Measurements from ENCODE around the gene COG5.

COG5 gene

GRCh38 chr7:107453388-107453787 is 110.3 kb downstream of the COG5 start:
- no peak for DNase-seq

DNA sequence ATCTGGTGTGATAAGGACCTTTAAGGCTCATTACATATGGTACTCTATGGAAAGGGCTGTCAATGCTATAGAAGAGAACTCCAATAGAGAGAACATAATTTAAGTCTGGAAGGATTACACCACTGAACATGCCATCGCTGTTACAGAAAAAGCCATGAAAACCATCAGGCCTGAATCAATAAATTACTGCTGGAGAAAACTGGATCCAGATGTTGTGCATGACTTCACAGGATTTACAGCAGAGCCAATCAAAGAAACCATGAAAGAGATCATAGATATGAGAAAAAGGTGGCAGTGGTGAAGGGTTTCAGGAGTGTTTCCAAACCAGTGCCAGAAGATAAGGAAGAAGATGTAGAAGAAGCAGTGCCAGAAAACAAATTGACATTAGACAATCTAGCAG is 112.8 kb downstream of the COG5 start:
- no peak for DNase-seq

DNA sequence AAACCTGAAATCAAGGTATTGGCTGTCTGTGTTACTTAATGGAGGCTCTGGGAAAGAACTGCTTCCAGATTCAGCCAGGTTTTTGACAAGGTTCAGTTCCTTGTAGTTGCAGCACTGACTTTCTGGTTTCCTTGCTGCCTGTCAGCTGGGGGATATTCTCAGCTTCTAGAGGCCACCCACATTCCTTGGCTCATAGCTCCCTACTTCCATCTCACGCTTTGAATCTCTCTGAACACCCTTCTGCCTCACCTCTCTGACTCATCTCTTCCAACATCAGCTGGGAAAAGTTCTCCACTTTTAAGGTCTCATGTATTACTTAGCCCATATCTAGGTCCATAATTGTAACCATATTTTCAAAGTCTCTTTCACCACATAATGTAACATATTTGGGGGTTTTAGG is 116.7 kb downstream of the COG5 start:
- DNase-seq, result no peak

DNA sequence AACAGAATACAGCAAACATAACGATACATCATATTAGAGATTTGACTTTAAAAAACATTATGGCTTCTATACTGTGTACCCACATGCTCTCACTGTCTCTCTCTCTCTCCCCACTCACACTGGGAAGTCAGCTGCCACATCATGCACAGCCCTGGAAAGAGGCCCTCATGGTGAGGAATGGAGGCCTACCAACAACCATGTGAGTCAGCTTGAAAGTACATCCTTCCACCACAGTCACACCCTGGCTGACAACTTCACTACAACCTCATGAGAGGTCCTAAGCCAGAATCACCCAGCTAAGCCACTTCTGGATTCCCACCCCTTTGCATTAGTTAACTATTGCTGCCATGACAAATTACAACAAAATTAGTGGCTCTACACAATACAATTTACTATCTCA is 117.2 kb downstream of the COG5 start:
- DNase-seq, result no peak

DNA sequence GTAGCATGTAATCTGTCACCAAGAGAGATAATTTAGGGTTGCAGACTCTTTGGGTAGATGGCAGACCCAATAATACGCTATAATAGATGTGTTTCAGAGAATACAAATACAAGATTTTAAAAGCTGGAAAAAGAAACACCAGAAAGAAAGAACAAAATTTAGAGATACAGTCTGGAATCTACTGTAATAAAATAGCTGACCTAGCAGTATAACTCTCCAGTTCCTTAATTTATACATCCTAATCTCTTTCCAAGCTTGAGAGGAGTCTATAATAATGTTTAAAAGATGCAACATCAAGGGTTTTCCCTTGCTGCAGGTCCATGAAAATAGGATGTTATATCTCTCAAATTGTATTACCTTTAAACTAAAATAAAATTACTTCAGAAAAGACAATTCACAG is 121.0 kb downstream of the COG5 start:
- no peak for DNase-seq

DNA sequence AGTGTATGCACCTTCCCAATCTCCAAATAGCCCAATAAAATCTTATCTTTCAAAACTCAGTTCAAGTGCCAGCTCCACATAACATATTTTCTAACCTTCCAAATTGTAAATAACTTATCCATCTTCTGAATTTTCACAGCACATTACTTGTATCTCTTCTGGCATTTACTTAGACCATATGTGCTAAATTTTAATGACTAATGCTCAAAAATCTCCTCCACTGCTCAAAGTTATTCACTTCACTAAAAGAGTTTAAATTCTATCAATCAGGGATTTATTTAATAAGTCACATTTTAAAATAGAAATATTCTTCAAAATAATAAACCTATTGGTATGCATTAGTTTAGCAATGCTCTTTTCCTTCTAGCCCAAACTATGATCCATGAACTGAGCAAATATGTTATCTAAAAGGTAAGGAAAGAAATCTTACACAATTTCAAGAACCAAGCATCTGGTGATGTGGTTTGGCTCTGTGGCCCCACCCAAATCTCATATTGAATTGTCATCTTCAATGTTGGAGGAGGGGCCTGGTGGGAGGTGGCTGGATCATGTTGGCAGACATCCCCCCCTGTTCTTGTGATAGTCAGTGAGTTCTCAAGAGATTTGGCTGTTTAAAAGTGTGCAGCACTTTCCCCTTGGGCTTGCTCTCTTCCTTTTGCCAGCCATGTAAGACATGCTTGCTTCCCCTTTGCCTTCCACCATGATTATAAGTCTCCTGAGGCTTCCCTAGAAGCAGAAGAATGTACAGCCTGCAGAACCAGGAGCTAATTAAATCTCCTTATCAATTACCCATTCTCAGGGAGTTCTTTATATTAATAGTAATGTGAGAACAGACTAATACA is 121.9 kb downstream of the COG5 start:
- no peak for DNase-seq

DNA sequence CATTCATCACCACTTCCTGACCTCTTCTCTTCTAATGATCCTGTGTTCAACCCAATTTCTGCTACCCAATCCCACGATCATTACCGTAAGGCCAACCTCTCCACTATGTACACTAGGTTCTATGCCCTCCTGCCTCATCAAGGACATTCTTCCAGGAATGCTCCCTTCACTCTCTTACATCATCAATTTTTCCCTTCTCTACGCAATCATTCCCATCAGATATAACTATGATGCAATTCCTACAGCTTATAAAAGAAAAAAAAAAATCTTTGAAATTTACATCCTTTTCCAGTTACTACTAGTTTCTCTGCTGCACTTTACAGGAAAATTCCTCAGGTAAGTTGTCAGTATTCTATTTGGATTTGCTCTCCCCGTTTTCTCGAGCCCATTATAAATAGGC is 124.7 kb downstream of the COG5 start:
- DNase-seq, result no peak

- no peak for DNase-seq
These were observed 128.0 kb downstream of the COG5 start for GRCh38 chr7:107435749-107436148.

GRCh38 chr7:107432261-107432660 is 131.5 kb downstream of the COG5 start:
- DNase-seq, result no peak

DNA sequence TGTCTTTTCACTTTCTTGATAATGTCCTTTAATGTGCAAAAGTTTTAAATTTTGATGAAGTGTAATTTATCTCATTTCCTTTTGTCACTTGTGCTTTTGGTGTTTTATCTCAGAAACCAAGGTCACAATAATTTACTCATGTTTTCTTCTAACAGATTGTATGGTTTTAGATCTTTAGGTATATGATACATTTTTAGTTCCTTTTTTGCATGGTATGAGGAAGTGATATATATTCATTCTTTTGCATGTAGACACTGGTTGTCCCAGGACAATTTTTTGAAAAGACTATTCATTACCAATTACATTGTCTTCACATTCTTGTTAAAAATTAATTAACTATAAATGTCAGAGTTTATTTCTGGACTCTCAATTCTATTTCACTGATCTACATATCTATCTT is 133.7 kb downstream of the COG5 start:
- DNase-seq, result no peak

GRCh38 chr7:107428642-107429041 is 135.1 kb downstream of the COG5 start:
- DNase-seq, result no peak

DNA sequence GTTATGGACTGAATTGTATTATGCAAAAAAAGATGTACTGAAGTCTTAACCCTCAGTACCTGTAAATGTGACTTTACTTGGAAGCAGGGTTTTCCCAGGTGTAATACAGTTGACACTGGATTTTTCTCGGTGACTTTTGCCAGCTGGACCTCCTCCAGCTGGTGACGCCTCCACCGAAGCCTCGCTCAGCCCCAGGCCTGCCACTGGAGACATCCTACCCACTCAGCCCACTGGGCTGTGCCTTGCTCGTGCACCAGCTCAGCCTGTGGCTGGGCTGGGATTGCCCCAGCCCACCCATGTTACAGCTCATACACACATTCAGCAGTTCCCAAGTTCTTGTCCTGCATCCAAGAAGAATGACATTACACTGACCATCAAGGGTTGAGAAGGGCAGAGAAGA is 136.3 kb downstream of the COG5 start:
- no peak for DNase-seq

DNA sequence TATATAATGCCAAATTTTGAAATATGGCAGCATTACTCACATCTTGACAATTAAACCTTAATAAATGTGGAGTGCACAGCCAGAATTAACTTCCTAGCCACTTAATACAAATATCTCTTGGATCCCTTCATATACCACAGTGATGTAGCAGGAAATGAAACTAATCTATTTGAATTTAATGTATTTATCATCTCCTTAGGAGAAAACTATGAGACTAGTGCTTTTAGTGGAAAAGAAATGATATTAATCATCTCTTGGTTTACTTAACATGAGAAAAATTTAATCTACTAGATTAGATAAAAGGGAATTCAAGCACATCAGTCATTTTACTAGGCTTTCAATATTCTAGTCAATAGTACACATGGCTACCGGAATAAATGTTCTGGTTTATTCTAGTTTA is 149.5 kb downstream of the COG5 start:
- no peak for DNase-seq

DNA sequence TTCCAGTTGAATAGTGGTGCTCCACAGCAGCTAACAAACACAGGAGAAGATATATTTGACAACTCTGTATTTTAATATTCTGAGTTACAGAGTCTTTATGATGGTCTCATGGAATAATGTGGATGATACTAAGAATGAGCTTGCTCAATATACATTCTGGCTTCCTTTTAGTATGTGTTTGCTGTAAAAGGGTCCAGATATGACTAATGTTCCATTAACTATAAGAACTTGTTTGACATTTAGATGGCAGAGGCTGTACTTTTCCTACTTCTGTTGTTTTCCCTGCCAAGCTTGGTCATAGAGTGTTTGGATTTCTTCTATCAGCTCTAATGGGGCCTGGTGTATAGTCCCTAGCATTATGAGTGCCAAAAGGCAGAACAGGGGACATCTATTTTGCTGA is 155.4 kb downstream of the COG5 start:
- no peak for DNase-seq

GRCh38 chr7:107405559-107405958 is 158.2 kb downstream of the COG5 start:
- no peak for DNase-seq

GRCh38 chr7:107404740-107405537 is 158.8 kb downstream of the COG5 start:
- DNase-seq, result no peak

DNA sequence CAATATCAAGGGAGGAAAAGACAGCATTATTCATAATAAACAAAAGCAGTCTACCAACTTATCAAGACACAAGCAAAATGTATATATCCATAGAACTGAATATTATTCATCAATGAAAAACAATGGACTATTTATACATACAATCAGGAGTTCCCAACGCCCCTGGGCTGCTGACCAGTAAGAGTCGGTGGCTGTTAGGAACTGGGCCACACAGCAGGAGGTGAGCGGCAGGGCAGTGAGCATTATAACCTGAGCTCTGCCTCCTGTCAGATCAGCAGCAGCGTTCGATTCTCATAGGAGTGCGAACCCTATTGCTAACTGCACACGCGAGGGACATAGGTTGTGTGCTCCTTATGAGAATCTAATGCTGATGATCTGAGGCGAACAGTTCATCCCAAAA is 165.6 kb downstream of the COG5 start:
- no peak for DNase-seq

DNA sequence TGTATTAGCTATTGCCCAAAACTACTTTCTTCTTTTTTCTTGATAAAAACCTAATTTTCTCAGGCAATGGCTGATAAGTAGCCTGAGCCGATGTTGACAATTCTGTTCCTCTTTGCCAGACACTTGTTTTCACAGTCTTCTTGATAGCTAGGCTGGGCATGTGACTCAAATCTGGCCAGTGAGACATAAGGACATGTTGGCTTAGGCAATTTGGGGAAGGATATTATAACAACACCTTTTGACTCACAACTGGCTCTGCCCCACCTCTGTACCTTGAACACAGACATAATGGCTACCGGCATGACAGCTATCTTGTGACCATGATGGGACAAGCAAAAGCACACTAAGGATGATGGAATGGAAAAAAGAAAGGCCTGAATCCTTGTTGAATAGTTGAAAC is 166.7 kb downstream of the COG5 start:
- DNase-seq, result no peak

GRCh38 chr7:107396081-107396480 is 167.6 kb downstream of the COG5 start:
- no peak for DNase-seq

- no peak for DNase-seq
These were observed 168.9 kb downstream of the COG5 start for GRCh38 chr7:107394831-107395230.

DNA sequence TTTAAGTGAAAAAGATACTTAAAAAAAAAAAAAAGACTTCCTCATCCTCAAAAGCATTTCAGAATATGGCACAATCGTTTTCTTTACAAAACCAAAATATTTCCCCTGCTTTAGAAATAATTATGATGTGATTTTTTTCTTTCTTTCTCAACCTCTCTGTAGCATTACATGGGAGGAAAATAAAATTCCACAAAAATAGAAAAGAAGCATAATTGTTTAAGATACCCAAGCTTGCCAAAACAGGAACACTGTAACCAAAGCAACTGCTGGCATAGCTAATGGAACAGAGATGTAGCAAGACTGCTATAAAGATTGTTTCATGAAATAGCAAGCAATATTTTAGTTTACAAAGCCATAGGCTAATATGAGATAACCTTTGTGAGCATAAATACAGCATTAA is 169.4 kb downstream of the COG5 start:
- no peak for DNase-seq

DNA sequence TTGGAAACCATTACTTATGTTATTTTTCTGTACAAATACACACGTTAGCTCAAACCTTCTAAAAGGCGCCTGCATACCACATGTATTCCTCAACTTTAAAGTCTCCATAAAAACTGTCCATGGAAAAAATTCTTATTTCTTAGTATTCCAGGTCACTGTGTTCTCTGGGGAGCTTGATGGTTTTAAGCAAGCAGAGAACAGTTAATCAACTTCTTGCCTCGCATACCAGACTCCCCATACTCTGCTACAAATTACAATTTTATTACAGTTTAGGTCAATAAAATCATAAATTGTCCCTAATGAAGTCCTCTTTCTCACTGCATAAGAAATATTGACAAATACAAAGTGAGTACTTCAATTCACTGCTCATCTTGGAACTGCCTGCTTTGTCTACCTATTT is 170.9 kb downstream of the COG5 start:
- DNase-seq, result no peak

- no peak for DNase-seq
These were observed 172.8 kb downstream of the COG5 start for GRCh38 chr7:107390916-107391315.

- no peak for DNase-seq
These were observed 175.1 kb downstream of the COG5 start for GRCh38 chr7:107388604-107389003.

Data from activated gamma-delta T cell treated with Interleukin-2 at 50 U/mL for 16 hours (primary cell).